ENCODE measurements around the gene NDUFV2.
A peak's percentile ranks its signal among the peaks of the same experiment; 100 is the strongest.
"Not testable (repeated sequence)": the region's sequence is repeated elsewhere in the genome, so short reads cannot be mapped to it uniquely, and the experiment has no call there.

NDUFV2 gene

GRCh38 chr18:9091066-9091476 is 11.4 kb upstream of the NDUFV2 start:
- DNase-seq: no peak

- DNase-seq: no peak
Measured at GRCh38 chr18:9092665-9093064, 9.8 kb upstream of the NDUFV2 start.

- DNase-seq: not testable (repeated sequence)
Measured at GRCh38 chr18:9093109-9093508, 9.4 kb upstream of the NDUFV2 start.

GRCh38 chr18:9094307-9095226 is 7.9 kb upstream of the NDUFV2 start:
- DNase-seq: no peak

- peak; percentile 47 for DNase-seq
Measured at GRCh38 chr18:9095297-9096006, 7.0 kb upstream of the NDUFV2 start.

GRCh38 chr18:9096007-9096371 is 6.5 kb upstream of the NDUFV2 start:
- no peak for DNase-seq

GRCh38 chr18:9096685-9097084 is 5.8 kb upstream of the NDUFV2 start:
- no peak for DNase-seq

- DNase-seq: no peak
Measured at GRCh38 chr18:9097349-9097748, 5.2 kb upstream of the NDUFV2 start.

DNA sequence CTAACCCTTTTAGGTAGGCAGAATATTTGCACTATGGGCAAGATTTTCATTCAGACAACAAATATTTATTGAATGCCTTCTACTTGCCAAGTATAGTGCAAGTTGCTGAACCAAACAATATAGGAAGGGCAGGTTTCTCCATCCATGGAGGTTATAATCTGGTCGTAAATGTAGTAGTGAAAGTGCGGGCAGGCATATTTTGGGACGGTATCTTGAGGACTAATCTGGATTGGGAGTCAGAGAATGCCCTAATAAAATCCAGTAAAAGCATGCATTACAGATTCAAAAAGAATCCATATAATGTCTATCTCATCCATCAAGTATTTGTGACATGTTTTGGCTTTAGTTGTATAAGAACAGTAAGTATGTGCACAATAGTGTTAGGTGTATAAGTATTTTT is 1.7 kb upstream of the NDUFV2 start:
- no peak for DNase-seq

- peak; percentile 83 for DNase-seq
Measured at GRCh38 chr18:9101730-9102507, 580 bp upstream of the NDUFV2 start.

- DNase-seq: no peak
Measured at GRCh38 chr18:9103376-9103873, 926 bp downstream of the NDUFV2 start.

DNA sequence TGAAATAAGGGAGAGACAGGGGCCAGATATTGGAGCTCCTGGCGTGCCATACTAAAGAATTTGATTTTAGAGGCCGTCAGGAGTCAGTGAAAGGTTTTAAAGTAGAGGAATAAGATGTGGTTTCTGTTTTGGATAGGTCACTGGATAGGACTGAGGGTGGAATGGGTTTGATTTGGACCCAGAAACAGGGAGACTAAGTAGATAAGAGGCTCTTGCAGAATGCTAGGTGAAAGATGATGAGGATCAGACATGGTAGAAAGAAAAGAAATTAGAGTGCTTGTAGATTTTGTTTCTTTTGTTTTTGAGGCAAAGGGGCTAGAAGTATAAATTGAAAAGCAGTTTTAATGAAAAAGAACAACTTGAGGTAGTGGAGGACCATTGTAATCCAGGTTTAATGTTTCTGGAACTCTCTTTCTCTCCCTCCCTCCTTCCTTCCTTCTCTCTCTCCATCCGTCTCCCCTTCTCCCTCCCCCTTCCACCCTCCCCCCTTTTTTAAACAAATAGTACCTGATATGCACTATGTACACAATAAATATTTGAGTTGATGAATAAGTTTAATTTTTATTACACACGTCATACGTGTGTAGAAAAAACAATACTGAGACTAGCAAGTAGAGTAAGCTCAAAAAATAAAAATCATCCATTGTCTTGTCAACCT is 1.9 kb downstream of the NDUFV2 start:
- DNase-seq: no peak

- no peak for DNase-seq
Measured at GRCh38 chr18:9105420-9105819, 2.9 kb downstream of the NDUFV2 start.

GRCh38 chr18:9106094-9106493 is 3.6 kb downstream of the NDUFV2 start:
- no peak for DNase-seq

GRCh38 chr18:9106800-9107584 is 4.5 kb downstream of the NDUFV2 start:
- DNase-seq: no peak

DNA sequence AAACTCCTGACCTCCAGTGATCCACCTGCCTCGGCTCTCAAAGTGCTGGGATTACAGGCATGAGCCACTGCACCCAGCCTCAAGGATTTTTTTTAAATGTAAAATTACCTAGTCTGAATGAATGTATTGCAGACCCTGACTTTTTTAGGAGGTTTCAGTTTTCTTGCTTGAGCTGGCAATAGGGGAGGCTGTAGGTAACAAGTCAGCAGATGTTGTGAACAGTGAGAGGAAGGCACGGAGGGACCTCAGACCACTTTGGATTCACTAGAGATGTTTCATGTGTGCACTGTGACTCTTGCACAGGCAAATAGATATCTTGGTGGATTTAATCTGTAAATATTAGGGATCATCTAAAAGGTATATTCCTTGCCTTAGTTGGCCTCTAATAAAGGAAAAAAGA is 6.4 kb downstream of the NDUFV2 start:
- DNase-seq: no peak

GRCh38 chr18:9109523-9109922 is 7.0 kb downstream of the NDUFV2 start:
- DNase-seq: no peak

DNA sequence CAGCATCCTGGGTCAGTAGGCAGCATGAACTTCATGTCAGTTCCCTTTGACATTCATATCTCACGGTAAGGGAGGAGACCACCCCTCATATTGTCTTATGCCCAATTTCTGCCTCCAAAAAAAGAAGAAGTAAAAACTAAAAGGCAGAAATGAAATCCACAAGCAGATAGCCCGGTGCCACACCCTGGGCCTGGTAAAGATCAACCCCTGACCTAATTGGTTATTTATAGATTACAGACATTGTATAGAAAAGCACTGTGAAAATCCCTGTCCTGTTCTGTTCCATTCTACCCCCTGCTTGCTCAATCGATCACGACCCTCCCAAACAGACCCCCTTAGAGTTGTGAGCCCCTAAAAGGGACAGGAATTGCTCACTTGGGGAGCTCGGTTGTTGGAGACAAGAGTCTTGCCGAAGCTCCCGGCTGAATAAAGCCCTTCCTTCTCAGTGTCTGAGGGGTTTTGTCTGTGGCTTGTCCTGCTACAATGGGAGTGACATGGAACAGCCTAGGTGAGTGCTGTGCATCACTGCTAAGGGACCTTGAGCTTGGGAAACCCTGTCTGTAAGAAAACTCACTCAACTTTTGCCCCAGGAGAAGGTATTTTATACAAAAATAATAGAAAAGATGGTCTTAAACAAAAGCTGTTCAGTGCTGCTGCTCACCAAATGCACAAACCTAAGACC is 11.1 kb downstream of the NDUFV2 start:
- no peak for DNase-seq

GRCh38 chr18:9115984-9116383 is 13.5 kb downstream of the NDUFV2 start:
- DNase-seq: no peak

- DNase-seq: peak; percentile 76
Measured at GRCh38 chr18:9117980-9118841, 15.7 kb downstream of the NDUFV2 start.

Data from suppressor macrophage treated with lipopolysaccharide for 4 hours (primary cell).